Measurements from ENCODE around the gene GPR143. TPM values are rescaled to one million over a fixed set of nuclear protein-coding genes. Genes with fewer than 3 reads are reported as not detected.

Gene GPR143
- total and polyA plus RNA-seq, 7 experiments from 2014 or later: 0.20 TPM; not detected in 6

GRCh38 chrX:9681011-9681410, 84.6 kb downstream of the GPR143 start:
- no peak overlapping the region for H3K4me3 Mint-ChIP-seq
- intact Hi-C loops (cut with micrococcal nuclease): no loop called here
- DNase-seq: no peak
- H3K27ac Mint-ChIP-seq: peak overlapping the region in 1 of 9 donors; percentile 20
- Histone ChIP-seq H3K27ac (ENCODE audit: low read depth, low read length) (no peak overlapping the region), H3K27me3 (ENCODE audit: control insufficient read depth in 2 of 2, insufficient read depth in 2 of 2, low read length in 2 of 2) (no peaks in the 10 kb centered on the region), H3K4me1 (ENCODE audit: control insufficient read depth in 2 of 2, insufficient read depth in 2 of 2, low read length in 2 of 2) (no peaks in the 10 kb centered on the region), H3K36me3 (ENCODE audit: control insufficient read depth in 2 of 3, insufficient read depth in 3 of 3, low read length in 3 of 3) (peaks cover 0 to 18% (median 0%) of the 10 kb centered on the region in 3 experiments), H3K4me3 (ENCODE audit: low read length) (no peak overlapping the region), H3K9me3 (ENCODE audit: control insufficient read depth in 2 of 3, low read length in 3 of 3) (no peaks in the 10 kb centered on the region)
- peaks cover 5 to 46% (median 14%) of the 10 kb centered on the region in 5 donors for H3K36me3 Mint-ChIP-seq
- no peak for ATAC-seq
- peaks cover 0 to 20% (median 0%) of the 10 kb centered on the region in 11 donors for H3K9me3 Mint-ChIP-seq
- peaks cover 0 to 26% (median 14%) of the 10 kb centered on the region in 7 donors for H3K4me1 Mint-ChIP-seq
- CTCF ChIA-PET: no interaction called here
- no peaks in the 10 kb centered on the region for H3K27me3 Mint-ChIP-seq
- POLR2A ChIA-PET: no interaction called here

- H3K27ac ChIP-seq (ENCODE audit: low read depth, low read length): no peak overlapping the region
- no peaks in the 10 kb centered on the region for H3K27me3 Mint-ChIP-seq
- intact Hi-C loops (cut with micrococcal nuclease): loop anchor here in 1 of 2 donors (5.0 to 10.0 kb wide), 2 partner anchors 336 to 514 kb away; no protein-coding TSS in a partner anchor
- H3K9me3 Mint-ChIP-seq: peaks cover 0 to 28% (median 0%) of the 10 kb centered on the region in 11 donors
- no peaks in the 10 kb centered on the region for H3K9me3 ChIP-seq (ENCODE audit: control insufficient read depth in 2 of 3, low read length in 3 of 3)
- POLR2A ChIA-PET: interaction anchor here (0.6 kb wide), 1 partner anchor 196 kb away, joined by 3 read pairs; no protein-coding TSS in a partner anchor
- peaks cover 5 to 54% (median 18%) of the 10 kb centered on the region in 5 donors for H3K36me3 Mint-ChIP-seq
- H3K4me3 ChIP-seq (ENCODE audit: low read length): no peak overlapping the region
- CTCF ChIA-PET: interaction anchor here (0.6 kb wide), 1 partner anchor 813 kb away, joined by 3 read pairs; no protein-coding TSS in a partner anchor
- peaks cover 0 to 9% (median 0%) of the 10 kb centered on the region in 3 experiments for H3K36me3 ChIP-seq (ENCODE audit: control insufficient read depth in 2 of 3, insufficient read depth in 3 of 3, low read length in 3 of 3)
- ATAC-seq: no peak
- H3K27ac Mint-ChIP-seq: peak overlapping the region in 4 of 9 donors; percentile 10 to 91 (median 58)
- DNase-seq: no peak
- no peaks in the 10 kb centered on the region for H3K27me3 ChIP-seq (ENCODE audit: control insufficient read depth in 2 of 2, insufficient read depth in 2 of 2, low read length in 2 of 2)
- peak overlapping the region in 1 of 10 donors; percentile 63 for H3K4me3 Mint-ChIP-seq
- H3K4me1 ChIP-seq (ENCODE audit: control insufficient read depth in 2 of 2, insufficient read depth in 2 of 2, low read length in 2 of 2): no peaks in the 10 kb centered on the region
- H3K4me1 Mint-ChIP-seq: peaks cover 0 to 35% (median 19%) of the 10 kb centered on the region in 7 donors
Measured at GRCh38 chrX:9678215-9678965, 87.3 kb downstream of the GPR143 start.

- Histone ChIP-seq H3K4me3 (ENCODE audit: low read length) (no peak overlapping the region), H3K27me3 (ENCODE audit: control insufficient read depth in 2 of 2, insufficient read depth in 2 of 2, low read length in 2 of 2) (no peaks in the 10 kb centered on the region), H3K36me3 (ENCODE audit: control insufficient read depth in 2 of 3, insufficient read depth in 3 of 3, low read length in 3 of 3) (peaks cover 0 to 4% (median 0%) of the 10 kb centered on the region in 3 experiments), H3K27ac (ENCODE audit: low read depth, low read length) (no peak overlapping the region), H3K9me3 (ENCODE audit: control insufficient read depth in 2 of 3, low read length in 3 of 3) (no peaks in the 10 kb centered on the region), H3K4me1 (ENCODE audit: control insufficient read depth in 2 of 2, insufficient read depth in 2 of 2, low read length in 2 of 2) (no peaks in the 10 kb centered on the region)
- H3K4me3 Mint-ChIP-seq: peak overlapping the region in 2 of 10 donors; percentile 15 to 63
- peak in 3 of 9 donors; percentile 7 to 23 (median 16) for DNase-seq
- peaks cover 7 to 40% (median 22%) of the 10 kb centered on the region in 7 donors for H3K4me1 Mint-ChIP-seq
- peak overlapping the region in 5 of 9 donors; percentile 25 to 91 (median 64) for H3K27ac Mint-ChIP-seq
- CTCF ChIA-PET: no interaction called here
- H3K27me3 Mint-ChIP-seq: no peaks in the 10 kb centered on the region
- peaks cover 0 to 30% (median 0%) of the 10 kb centered on the region in 11 donors for H3K9me3 Mint-ChIP-seq
- peaks cover 10 to 66% (median 24%) of the 10 kb centered on the region in 5 donors for H3K36me3 Mint-ChIP-seq
- intact Hi-C loops (cut with micrococcal nuclease): loop anchor here in 1 of 2 donors (1.0 to 10.0 kb wide), 4 partner anchors 33 to 512 kb away; no protein-coding TSS in a partner anchor
- ATAC-seq: peak; percentile 88
- POLR2A ChIA-PET: no interaction called here
Measured at GRCh38 chrX:9677098-9677739, 88.4 kb downstream of the GPR143 start.

- Mint-ChIP-seq H3K9me3 (peaks cover 0 to 30% (median 0%) of the 10 kb centered on the region in 11 donors), H3K36me3 (peaks cover 9 to 67% (median 23%) of the 10 kb centered on the region in 5 donors), H3K27ac (peak overlapping the region in 4 of 9 donors; percentile 4 to 87 (median 44)), H3K27me3 (no peaks in the 10 kb centered on the region), H3K4me3 (peak overlapping the region in 1 of 10 donors; percentile 23), H3K4me1 (peaks cover 9 to 45% (median 20%) of the 10 kb centered on the region in 7 donors)
- ChIA-PET POLR2A (no interaction called here), CTCF (no interaction called here)
- H3K27ac ChIP-seq (ENCODE audit: low read depth, low read length): no peak overlapping the region
- no peak overlapping the region for H3K4me3 ChIP-seq (ENCODE audit: low read length)
- intact Hi-C loops (cut with micrococcal nuclease): loop anchor here in 1 of 2 donors (1.0 to 10.0 kb wide), 4 partner anchors 32 to 512 kb away; no protein-coding TSS in a partner anchor
- no peaks in the 10 kb centered on the region for H3K4me1 ChIP-seq (ENCODE audit: control insufficient read depth in 2 of 2, insufficient read depth in 2 of 2, low read length in 2 of 2)
- peaks cover 0 to 4% (median 0%) of the 10 kb centered on the region in 3 experiments for H3K36me3 ChIP-seq (ENCODE audit: control insufficient read depth in 2 of 3, insufficient read depth in 3 of 3, low read length in 3 of 3)
- DNase-seq (no peak), ATAC-seq (no peak)
- H3K27me3 ChIP-seq (ENCODE audit: control insufficient read depth in 2 of 2, insufficient read depth in 2 of 2, low read length in 2 of 2): no peaks in the 10 kb centered on the region
- H3K9me3 ChIP-seq (ENCODE audit: control insufficient read depth in 2 of 3, low read length in 3 of 3): no peaks in the 10 kb centered on the region
Measured at GRCh38 chrX:9676738-9677097, 88.9 kb downstream of the GPR143 start.

GRCh38 chrX:9676306-9676705, 89.3 kb downstream of the GPR143 start:
- peaks cover 7 to 66% (median 23%) of the 10 kb centered on the region in 5 donors for H3K36me3 Mint-ChIP-seq
- ChIA-PET POLR2A (no interaction called here), CTCF (no interaction called here)
- Histone ChIP-seq H3K9me3 (ENCODE audit: control insufficient read depth in 2 of 3, low read length in 3 of 3) (no peaks in the 10 kb centered on the region), H3K4me1 (ENCODE audit: control insufficient read depth in 2 of 2, insufficient read depth in 2 of 2, low read length in 2 of 2) (no peaks in the 10 kb centered on the region), H3K27ac (ENCODE audit: low read depth, low read length) (no peak overlapping the region), H3K27me3 (ENCODE audit: control insufficient read depth in 2 of 2, insufficient read depth in 2 of 2, low read length in 2 of 2) (no peaks in the 10 kb centered on the region), H3K36me3 (ENCODE audit: control insufficient read depth in 2 of 3, insufficient read depth in 3 of 3, low read length in 3 of 3) (no peaks in the 10 kb centered on the region), H3K4me3 (ENCODE audit: low read length) (no peak overlapping the region)
- ATAC-seq: no peak
- peaks cover 0 to 30% (median 0%) of the 10 kb centered on the region in 11 donors for H3K9me3 Mint-ChIP-seq
- H3K27ac Mint-ChIP-seq: peak overlapping the region in 2 of 9 donors; percentile 19 to 87
- H3K4me1 Mint-ChIP-seq: peaks cover 9 to 47% (median 19%) of the 10 kb centered on the region in 7 donors
- no peaks in the 10 kb centered on the region for H3K27me3 Mint-ChIP-seq
- DNase-seq: no peak
- H3K4me3 Mint-ChIP-seq: no peak overlapping the region
- intact Hi-C loops (cut with micrococcal nuclease): loop anchor here in 1 of 2 donors (5.0 to 10.0 kb wide), 2 partner anchors 334 to 512 kb away; no protein-coding TSS in a partner anchor
